ENCODE data around the gene KIAA0319L.
"Not testable (repeated sequence)": the region's sequence is repeated elsewhere in the genome, so short reads cannot be mapped to it uniquely, and the experiment has no call there.

KIAA0319L gene

DNA sequence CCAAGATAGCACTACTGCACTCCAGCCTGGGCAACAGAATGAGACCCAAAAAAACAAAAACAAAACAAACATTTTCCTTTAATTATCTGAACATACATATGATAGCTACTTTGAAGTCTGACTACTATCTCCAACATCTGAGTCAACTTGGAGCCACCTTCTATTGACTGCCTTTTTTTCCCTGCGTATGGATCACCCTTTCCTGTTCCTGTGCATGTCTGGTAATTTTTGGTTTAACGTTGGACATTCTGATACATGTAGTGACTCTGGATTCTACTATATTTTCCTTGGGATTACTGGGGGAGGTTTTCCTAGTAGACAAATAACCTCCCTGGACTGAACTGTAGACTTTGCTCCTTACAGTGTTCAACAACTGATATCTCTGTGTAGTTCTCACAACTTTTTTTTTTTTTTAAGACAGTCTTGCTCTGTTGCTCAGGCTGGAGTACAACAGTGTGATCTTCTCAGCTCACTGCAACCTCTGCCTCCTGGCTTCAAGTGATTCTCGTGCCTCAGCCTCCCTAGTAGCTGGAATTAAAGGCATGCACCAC, 70.3 kb downstream of the KIAA0319L start:
- H3K27me3 ChIP-seq, result no peaks in the 10 kb centered on the region
- H3K27ac ChIP-seq, result no peak overlapping the region
- TF ChIP-seq, protein P1, sequence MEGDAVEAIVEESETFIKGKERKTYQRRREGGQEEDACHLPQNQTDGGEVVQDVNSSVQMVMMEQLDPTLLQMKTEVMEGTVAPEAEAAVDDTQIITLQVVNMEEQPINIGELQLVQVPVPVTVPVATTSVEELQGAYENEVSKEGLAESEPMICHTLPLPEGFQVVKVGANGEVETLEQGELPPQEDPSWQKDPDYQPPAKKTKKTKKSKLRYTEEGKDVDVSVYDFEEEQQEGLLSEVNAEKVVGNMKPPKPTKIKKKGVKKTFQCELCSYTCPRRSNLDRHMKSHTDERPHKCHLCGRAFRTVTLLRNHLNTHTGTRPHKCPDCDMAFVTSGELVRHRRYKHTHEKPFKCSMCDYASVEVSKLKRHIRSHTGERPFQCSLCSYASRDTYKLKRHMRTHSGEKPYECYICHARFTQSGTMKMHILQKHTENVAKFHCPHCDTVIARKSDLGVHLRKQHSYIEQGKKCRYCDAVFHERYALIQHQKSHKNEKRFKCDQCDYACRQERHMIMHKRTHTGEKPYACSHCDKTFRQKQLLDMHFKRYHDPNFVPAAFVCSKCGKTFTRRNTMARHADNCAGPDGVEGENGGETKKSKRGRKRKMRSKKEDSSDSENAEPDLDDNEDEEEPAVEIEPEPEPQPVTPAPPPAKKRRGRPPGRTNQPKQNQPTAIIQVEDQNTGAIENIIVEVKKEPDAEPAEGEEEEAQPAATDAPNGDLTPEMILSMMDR (IDR thresholded peaks at IDR 0.05), result no peak
- H3K9me3 ChIP-seq, result no peaks in the 10 kb centered on the region
- no peaks in the 10 kb centered on the region for H3K4me1 ChIP-seq (ENCODE audit: control insufficient read depth in 1 of 2, insufficient read depth in 1 of 2, low read depth in 1 of 2, low read length in 1 of 2)
- H3K4me3 ChIP-seq (ENCODE audit: low read depth in 1 of 2, low read length in 1 of 2), result no peak overlapping the region
- H3K36me3 ChIP-seq, result no peaks in the 10 kb centered on the region

DNA sequence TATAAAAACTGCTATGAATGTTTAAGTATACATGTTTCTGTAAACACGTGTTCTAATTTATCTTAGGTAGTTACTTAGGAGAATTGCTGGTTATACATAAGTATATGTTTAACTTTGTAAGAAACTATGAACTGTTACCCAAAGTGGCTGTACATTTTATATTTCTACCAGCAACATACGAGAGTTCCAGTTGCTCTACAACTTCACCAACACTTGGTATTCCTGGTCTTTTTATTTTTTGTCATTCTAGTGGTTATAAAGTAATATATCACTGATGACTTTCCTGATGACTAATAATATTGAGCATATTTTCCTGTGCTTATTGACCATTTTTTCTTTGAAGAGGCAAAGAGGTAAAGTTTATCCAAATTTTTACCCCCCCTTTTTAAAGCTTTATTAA, 76.0 kb downstream of the KIAA0319L start:
- Histone ChIP-seq H3K9me3 (no peaks in the 10 kb centered on the region), H3K36me3 (peaks cover 9% of the 10 kb centered on the region), H3K4me3 (ENCODE audit: low read depth in 1 of 2, low read length in 1 of 2) (no peak overlapping the region), H3K27me3 (no peaks in the 10 kb centered on the region), H3K4me1 (ENCODE audit: control insufficient read depth in 1 of 2, insufficient read depth in 1 of 2, low read depth in 1 of 2, low read length in 1 of 2) (no peaks in the 10 kb centered on the region), H3K27ac (no peak overlapping the region)
- TF ChIP-seq, protein P1 (IDR thresholded peaks at IDR 0.05), result no peak

DNA sequence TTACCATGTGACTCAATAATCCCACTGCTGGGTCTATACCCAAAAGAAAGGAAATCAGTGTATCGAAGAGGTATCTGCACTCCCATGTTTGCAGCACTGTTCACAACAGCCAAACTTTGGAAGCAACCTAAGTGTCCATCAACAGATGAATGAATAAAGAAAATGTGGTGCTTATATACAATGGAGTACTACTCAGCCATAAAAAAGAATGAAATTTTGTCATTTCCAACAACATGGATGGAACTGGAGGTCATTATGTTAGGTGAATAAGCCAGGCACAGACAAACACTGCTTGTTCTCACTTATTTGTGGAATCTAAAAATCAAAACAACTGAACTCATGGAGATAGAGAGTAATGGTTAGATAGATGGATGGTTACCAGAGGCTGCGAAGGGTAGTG, 79.3 kb downstream of the KIAA0319L start:
- TF ChIP-seq, protein P1 (IDR thresholded peaks at IDR 0.05), result no peak
- Histone ChIP-seq H3K36me3 (peaks cover 28% of the 10 kb centered on the region), H3K4me1 (ENCODE audit: control insufficient read depth in 1 of 2, insufficient read depth in 1 of 2, low read depth in 1 of 2, low read length in 1 of 2) (no peaks in the 10 kb centered on the region), H3K27me3 (no peaks in the 10 kb centered on the region), H3K4me3 (ENCODE audit: low read depth in 1 of 2, low read length in 1 of 2) (no peak overlapping the region), H3K27ac (no peak overlapping the region), H3K9me3 (no peaks in the 10 kb centered on the region)

- H3K4me3 ChIP-seq (ENCODE audit: low read depth in 1 of 2, low read length in 1 of 2), result no peak overlapping the region
- TF ChIP-seq, protein P1 (IDR thresholded peaks at IDR 0.05), result no peak
- H3K36me3 ChIP-seq, result peaks cover 41% of the 10 kb centered on the region
- no peaks in the 10 kb centered on the region for H3K27me3 ChIP-seq
- no peaks in the 10 kb centered on the region for H3K4me1 ChIP-seq (ENCODE audit: control insufficient read depth in 1 of 2, insufficient read depth in 1 of 2, low read depth in 1 of 2, low read length in 1 of 2)
- no peak overlapping the region for H3K27ac ChIP-seq
- H3K9me3 ChIP-seq, result no peaks in the 10 kb centered on the region
Measured at GRCh38 chr1:35475856-35476674, 81.1 kb downstream of the KIAA0319L start.

- TF ChIP-seq, protein P1 (IDR thresholded peaks at IDR 0.05), result no peak
- H3K27me3 ChIP-seq, result no peaks in the 10 kb centered on the region
- no peak overlapping the region for H3K27ac ChIP-seq
- H3K36me3 ChIP-seq, result peaks cover 48% of the 10 kb centered on the region
- no peak overlapping the region for H3K4me3 ChIP-seq (ENCODE audit: low read depth in 1 of 2, low read length in 1 of 2)
- no peaks in the 10 kb centered on the region for H3K9me3 ChIP-seq
- no peaks in the 10 kb centered on the region for H3K4me1 ChIP-seq (ENCODE audit: control insufficient read depth in 1 of 2, insufficient read depth in 1 of 2, low read depth in 1 of 2, low read length in 1 of 2)
Measured at GRCh38 chr1:35475356-35475755, 81.8 kb downstream of the KIAA0319L start.

GRCh38 chr1:35473216-35473615, 84.0 kb downstream of the KIAA0319L start:
- H3K4me3 ChIP-seq (ENCODE audit: low read depth in 1 of 2, low read length in 1 of 2); H3K4me1 ChIP-seq (ENCODE audit: control insufficient read depth in 1 of 2, insufficient read depth in 1 of 2, low read depth in 1 of 2, low read length in 1 of 2); H3K27me3 ChIP-seq; H3K27ac ChIP-seq; H3K9me3 ChIP-seq: not testable (repeated sequence)
- peaks cover 63% of the 10 kb centered on the region for H3K36me3 ChIP-seq

Data from neutrophil (primary cell).